ENCODE results near the gene PCDHB10. TPM values are rescaled to one million over a fixed set of nuclear protein-coding genes. Genes with fewer than 3 reads are reported as not detected.
"Not testable (repeated sequence)": the region's sequence is repeated elsewhere in the genome, so short reads cannot be mapped to it uniquely, and the experiment has no call there.

The PCDHB10 gene
- total RNA-seq, 4 donors from 2014 or later = 0.54 to 0.83 (median 0.76) TPM; not detected in 1

GRCh38 chr5:141155540-141156374 is 36.4 kb upstream of the PCDHB10 start:
- H3K9me3 ChIP-seq = peaks cover 0 to 42% (median under 1%) of the 10 kb centered on the region in 4 donors

GRCh38 chr5:141157356-141157755 is 34.8 kb upstream of the PCDHB10 start:
- DNase-seq, H3K27ac ChIP-seq, H3K4me1 ChIP-seq, H3K27me3 ChIP-seq, H3K4me3 ChIP-seq, H3K36me3 ChIP-seq: not testable (repeated sequence)
- peaks cover 0 to 28% (median 0%) of the 10 kb centered on the region in 4 donors for H3K9me3 ChIP-seq

More at GRCh38 chr5:141155540-141156374, 36.4 kb upstream of the PCDHB10 start:
- DNase-seq = no peak
- Histone ChIP-seq H3K4me1 (no peaks in the 10 kb centered on the region), H3K4me3 (no peak overlapping the region), H3K27me3 (no peaks in the 10 kb centered on the region), H3K27ac (no peak overlapping the region), H3K36me3 (no peaks in the 10 kb centered on the region)
- TF ChIP-seq CTCF (IDR thresholded peaks at IDR 0.05) = no peak
- no peak for TF ChIP-seq POLR2A (IDR thresholded peaks at IDR 0.05)

- not testable (repeated sequence) for H3K27me3 ChIP-seq, DNase-seq, H3K36me3 ChIP-seq, H3K27ac ChIP-seq, H3K4me3 ChIP-seq, H3K4me1 ChIP-seq
- H3K9me3 ChIP-seq = peaks cover 0 to 27% (median 0%) of the 10 kb centered on the region in 4 donors
Measured at GRCh38 chr5:141157901-141158300, 34.3 kb upstream of the PCDHB10 start.

- H3K27me3 ChIP-seq = no peaks in the 10 kb centered on the region
Measured at GRCh38 chr5:141172381-141173204, 19.6 kb upstream of the PCDHB10 start, which contains the start of gene PCDHB7. Gene PCDHB7 (plus strand): TSS chr5:141172644. CDS start chr5:141172836, 192 bp downstream.

GRCh38 chr5:141174291-141175104 is 17.7 kb upstream of the PCDHB10 start:
- H3K27me3 ChIP-seq, H3K4me3 ChIP-seq, H3K4me1 ChIP-seq, H3K36me3 ChIP-seq, DNase-seq, H3K27ac ChIP-seq: not testable (repeated sequence)
- H3K9me3 ChIP-seq = peaks cover 0 to 27% (median 6%) of the 10 kb centered on the region in 4 donors

More at GRCh38 chr5:141172381-141173204, 19.6 kb upstream of the PCDHB10 start, which contains the start of gene PCDHB7:
- Histone ChIP-seq H3K27ac (no peak within 1 kb of the TSS), H3K9me3 (peaks cover 0 to 16% (median 3%) of the 10 kb centered on the region in 4 donors), H3K36me3 (no peaks in the 10 kb centered on the region), H3K4me3 (no peak within 1 kb of the TSS), H3K4me1 (no peaks in the 10 kb centered on the region)
- TF ChIP-seq CTCF (IDR thresholded peaks at IDR 0.05) = peak in 2 of 6 experiments; percentile 12 to 17
- TF ChIP-seq POLR2A (IDR thresholded peaks at IDR 0.05) = no peak
- no peak for DNase-seq

GRCh38 chr5:141175933-141176332 is 16.2 kb upstream of the PCDHB10 start:
- H3K36me3 ChIP-seq = no peaks in the 10 kb centered on the region
- H3K4me1 ChIP-seq = no peaks in the 10 kb centered on the region
- peaks cover 0 to 30% (median 6%) of the 10 kb centered on the region in 4 donors for H3K9me3 ChIP-seq
- no peak overlapping the region for H3K4me3 ChIP-seq
- no peak overlapping the region for H3K27ac ChIP-seq
- TF ChIP-seq CTCF (IDR thresholded peaks at IDR 0.05) (no peak), POLR2A (IDR thresholded peaks at IDR 0.05) (no peak)
- no peak for DNase-seq
- H3K27me3 ChIP-seq = no peaks in the 10 kb centered on the region

- peaks cover 0 to 30% (median 6%) of the 10 kb centered on the region in 4 donors for H3K9me3 ChIP-seq
- H3K27ac ChIP-seq, H3K36me3 ChIP-seq, H3K27me3 ChIP-seq, H3K4me1 ChIP-seq, DNase-seq, H3K4me3 ChIP-seq: not testable (repeated sequence)
Measured at GRCh38 chr5:141177577-141178191, 14.5 kb upstream of the PCDHB10 start, which contains the start of gene PCDHB8. Gene PCDHB8 (plus strand): TSS chr5:141177790. CDS start chr5:141178035, 245 bp downstream.

GRCh38 chr5:141179371-141179770 is 12.8 kb upstream of the PCDHB10 start:
- H3K27ac ChIP-seq, H3K27me3 ChIP-seq, H3K4me1 ChIP-seq, H3K4me3 ChIP-seq, DNase-seq, H3K36me3 ChIP-seq: not testable (repeated sequence)
- peaks cover 0 to 31% (median 5%) of the 10 kb centered on the region in 4 donors for H3K9me3 ChIP-seq

GRCh38 chr5:141179876-141180275 is 12.3 kb upstream of the PCDHB10 start:
- peaks cover 0 to 29% (median 3%) of the 10 kb centered on the region in 4 donors for H3K9me3 ChIP-seq
- H3K36me3 ChIP-seq, DNase-seq, H3K4me3 ChIP-seq, H3K4me1 ChIP-seq, H3K27me3 ChIP-seq, H3K27ac ChIP-seq: not testable (repeated sequence)
